Measurements from ENCODE around the gene FAM237B.
"Not testable (repeated sequence)": the region's sequence is repeated elsewhere in the genome, so short reads cannot be mapped to it uniquely, and the experiment has no call there.

Gene FAM237B

GRCh38 chr7:90320801-90321494 lies at the start of gene FAM237B:
Gene FAM237B (minus strand): TSS chr7:90321304. CDS start chr7:90319748, 1,556 bp downstream.
- DNase-seq: no peak

GRCh38 chr7:90351987-90352386 lies 30.9 kb upstream of the FAM237B start:
- no peak for DNase-seq

GRCh38 chr7:90350032-90350431 lies 28.9 kb upstream of the FAM237B start:
- not testable (repeated sequence) for DNase-seq

- no peak for DNase-seq
These were observed 28.2 kb upstream of the FAM237B start for GRCh38 chr7:90349305-90349704.

GRCh38 chr7:90347759-90348158 lies 26.7 kb upstream of the FAM237B start:
- DNase-seq: no peak

- DNase-seq: peak; percentile 96
These were observed 25.4 kb upstream of the FAM237B start, which contains the start of gene GTPBP10 for GRCh38 chr7:90346336-90347125. Gene GTPBP10 (plus strand): TSS chr7:90346716. CDS start chr7:90346742, 26 bp downstream.

GRCh38 chr7:90345595-90346335 lies 24.7 kb upstream of the FAM237B start:
- no peak for DNase-seq

GRCh38 chr7:90345016-90345415 lies 23.9 kb upstream of the FAM237B start:
- no peak for DNase-seq

GRCh38 chr7:90337106-90337505 lies 16.0 kb upstream of the FAM237B start:
- no peak for DNase-seq

GRCh38 chr7:90334926-90335325 lies 13.8 kb upstream of the FAM237B start:
- not testable (repeated sequence) for DNase-seq

GRCh38 chr7:90334193-90334843 lies 13.2 kb upstream of the FAM237B start:
- DNase-seq: no peak

- DNase-seq: no peak
These were observed 5.4 kb upstream of the FAM237B start for GRCh38 chr7:90326500-90326899.

GRCh38 chr7:90322837-90323236 lies 1.7 kb upstream of the FAM237B start:
- DNase-seq: no peak

GRCh38 chr7:90320418-90320800 lies 695 bp downstream of the FAM237B start:
- no peak for DNase-seq

- no peak for DNase-seq
These were observed 1.1 kb downstream of the FAM237B start for GRCh38 chr7:90320014-90320413.

GRCh38 chr7:90313907-90314306 lies 7.2 kb downstream of the FAM237B start:
- DNase-seq: no peak

- DNase-seq: no peak
These were observed 8.4 kb downstream of the FAM237B start for GRCh38 chr7:90312745-90313144.

- no peak for DNase-seq
These were observed 9.9 kb downstream of the FAM237B start for GRCh38 chr7:90311175-90311574.

GRCh38 chr7:90309872-90310271 lies 11.2 kb downstream of the FAM237B start:
- no peak for DNase-seq

- no peak for DNase-seq
These were observed 17.9 kb downstream of the FAM237B start for GRCh38 chr7:90303241-90303640.

GRCh38 chr7:90298145-90299038 lies 22.7 kb downstream of the FAM237B start:
- no peak for DNase-seq

All from activated CD8-positive, alpha-beta memory T cell treated with anti-CD3 and anti-CD28 coated beads, Interleukin-2, amount 50 U/mL, for 4 hours (primary cell).